Measurements from ENCODE around the gene PCTP.

The PCTP gene

GRCh38 chr17:55794725-55795482 is 44.1 kb downstream of the PCTP start:
- DNase-seq (ENCODE audit: low spot score) = no peak
- in situ Hi-C loops (cut with MboI; ENCODE audit: low sequenced_read_pairs, unreplicated experiment) = no loop called here
- no peak for TF ChIP-seq CTCF (IDR thresholded peaks at IDR 0.05; ENCODE audit: borderline replicate concordance, control extremely low read depth, extremely low read depth, insufficient read depth, missing control alignments)

DNA sequence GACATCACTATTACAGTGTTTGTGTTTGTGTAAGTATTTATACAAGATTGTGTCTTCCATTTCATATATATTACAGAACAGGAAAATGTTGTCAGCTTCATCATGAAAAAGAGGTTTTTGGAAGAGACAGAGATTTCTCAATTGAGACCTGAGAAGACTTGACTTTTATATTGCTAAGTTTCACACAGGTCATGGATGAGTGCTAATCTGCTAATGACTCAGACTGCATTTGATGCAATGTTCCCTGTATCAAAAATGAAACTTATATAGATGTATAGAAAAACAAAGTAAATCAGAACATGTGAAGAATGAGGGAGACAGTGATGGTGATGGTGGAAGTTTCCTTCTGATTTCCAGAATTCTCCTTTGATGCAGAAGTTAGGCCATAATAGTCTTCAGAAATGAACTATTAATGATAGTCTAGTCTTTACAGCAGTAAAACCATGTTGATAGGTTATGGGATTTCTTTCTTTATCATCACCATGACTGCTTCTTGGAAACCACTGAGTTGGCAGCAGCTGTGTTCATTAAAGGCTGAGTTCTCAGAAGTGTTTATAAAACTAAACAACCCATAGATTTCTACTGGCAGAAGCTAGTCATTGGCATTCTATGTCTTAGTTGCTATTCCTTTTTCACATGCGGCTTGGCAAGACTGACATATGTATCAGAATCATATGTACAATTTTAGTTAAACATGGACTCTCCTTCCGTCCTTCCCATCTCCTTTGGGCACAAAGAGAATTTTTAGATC is 56.1 kb downstream of the PCTP start:
- in situ Hi-C loops (cut with MboI; ENCODE audit: low sequenced_read_pairs, unreplicated experiment) = no loop called here
- no peak for DNase-seq (ENCODE audit: low spot score)
- TF ChIP-seq CTCF (IDR thresholded peaks at IDR 0.05; ENCODE audit: borderline replicate concordance, control extremely low read depth, extremely low read depth, insufficient read depth, missing control alignments) = no peak

DNA sequence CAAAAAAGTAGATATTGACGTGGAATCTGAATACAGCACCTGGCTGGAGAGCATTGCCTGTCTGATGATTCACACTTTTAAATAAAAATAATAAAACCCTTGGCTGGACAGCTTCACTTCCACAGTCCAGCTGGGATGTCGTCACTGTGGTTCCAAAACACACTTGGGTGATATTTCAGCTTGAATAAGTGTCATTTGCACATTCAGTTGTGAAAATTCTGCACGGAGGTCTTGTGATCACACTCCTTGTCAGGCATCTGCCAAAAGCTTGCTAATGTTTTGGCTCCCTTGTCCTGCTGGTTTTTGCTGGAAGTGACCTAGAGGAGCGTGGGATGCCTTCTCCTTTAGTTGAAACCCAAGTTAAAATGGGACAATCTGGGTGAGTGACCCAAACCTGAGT is 60.7 kb downstream of the PCTP start:
- in situ Hi-C loops (cut with MboI; ENCODE audit: low sequenced_read_pairs, unreplicated experiment) = no loop called here
- TF ChIP-seq CTCF (IDR thresholded peaks at IDR 0.05; ENCODE audit: borderline replicate concordance, control extremely low read depth, extremely low read depth, insufficient read depth, missing control alignments) = no peak
- no peak for DNase-seq (ENCODE audit: low spot score)

DNA sequence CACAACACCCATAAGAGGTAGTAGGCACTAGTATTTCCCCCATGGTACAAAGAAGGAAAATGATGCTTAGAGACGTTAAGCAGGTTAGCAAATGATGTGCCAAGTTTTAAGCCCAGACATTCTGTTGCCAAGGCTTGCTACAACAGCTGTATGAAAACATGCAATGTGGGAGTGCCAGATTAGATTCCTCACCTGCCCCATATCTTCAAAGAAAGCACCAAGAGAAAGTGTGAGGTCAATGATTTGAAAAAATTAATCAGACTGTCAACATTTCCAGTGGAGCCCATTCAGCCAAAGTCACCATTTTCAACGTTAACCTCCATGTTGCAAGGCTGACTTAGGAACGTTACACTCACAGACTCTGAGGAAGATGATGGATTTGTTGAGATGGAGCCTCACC is 61.5 kb downstream of the PCTP start:
- DNase-seq (ENCODE audit: low spot score) = no peak
- no peak for TF ChIP-seq CTCF (IDR thresholded peaks at IDR 0.05; ENCODE audit: borderline replicate concordance, control extremely low read depth, extremely low read depth, insufficient read depth, missing control alignments)
- in situ Hi-C loops (cut with MboI; ENCODE audit: low sequenced_read_pairs, unreplicated experiment) = no loop called here

- in situ Hi-C loops (cut with MboI; ENCODE audit: low sequenced_read_pairs, unreplicated experiment) = no loop called here
- TF ChIP-seq CTCF (IDR thresholded peaks at IDR 0.05; ENCODE audit: borderline replicate concordance, control extremely low read depth, extremely low read depth, insufficient read depth, missing control alignments) = no peak
- no peak for DNase-seq (ENCODE audit: low spot score)
Observed at GRCh38 chr17:55813944-55814343, 63.1 kb downstream of the PCTP start.

DNA sequence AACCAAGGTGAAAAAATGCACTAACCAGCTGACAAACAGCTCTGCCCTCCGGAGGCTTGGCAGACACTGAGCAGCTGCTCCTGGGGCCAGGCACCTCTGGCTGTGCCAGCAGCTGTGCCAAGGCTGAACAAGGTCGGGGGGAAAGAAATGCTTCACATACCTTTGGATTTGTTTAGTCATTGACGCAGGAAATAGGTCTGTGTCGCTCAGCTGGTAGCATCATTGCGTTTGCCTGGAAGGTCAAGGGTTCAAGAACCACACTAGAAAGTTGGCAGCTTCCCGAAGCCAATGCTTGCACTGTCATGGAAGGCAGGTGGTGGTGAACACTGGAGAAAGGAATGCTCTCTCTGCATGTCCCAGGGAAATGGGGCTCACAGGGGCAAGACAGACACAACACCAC is 63.5 kb downstream of the PCTP start:
- no peak for TF ChIP-seq CTCF (IDR thresholded peaks at IDR 0.05; ENCODE audit: borderline replicate concordance, control extremely low read depth, extremely low read depth, insufficient read depth, missing control alignments)
- in situ Hi-C loops (cut with MboI; ENCODE audit: low sequenced_read_pairs, unreplicated experiment) = no loop called here
- DNase-seq (ENCODE audit: low spot score) = no peak

All from GM13976 (cell line).